Measurements from ENCODE around the gene KCNE1. TPM values are rescaled to one million over a fixed set of nuclear protein-coding genes. Genes with fewer than 3 reads are reported as not detected.

The KCNE1 gene
- total RNA-seq, 1 experiment from 2014 or later, result 0.91 TPM

DNA sequence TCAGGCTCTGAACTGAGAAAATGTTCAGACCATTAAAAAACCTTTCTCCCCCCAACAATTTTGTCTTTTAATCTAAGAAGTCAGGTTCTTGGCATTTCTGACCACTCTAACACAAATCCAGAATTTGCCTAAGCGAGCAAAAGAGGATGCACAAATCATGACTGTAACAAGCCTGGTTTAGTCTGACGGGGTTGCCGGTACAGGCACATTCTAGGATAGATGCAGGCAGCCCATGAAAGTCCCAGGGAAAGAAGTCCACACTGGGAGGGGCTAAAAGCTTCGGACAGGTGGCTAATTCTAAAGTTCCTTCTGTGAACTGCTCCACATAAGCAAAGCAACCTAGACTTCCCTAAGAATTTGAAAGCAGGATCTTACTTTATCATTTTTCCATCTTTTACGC is 48.0 kb upstream of the KCNE1 start:
- CTCF ChIA-PET, result interaction anchor here (1.0 kb wide), 1 partner anchor 43 kb away, joined by 4 read pairs; no protein-coding TSS in a partner anchor

GRCh38 chr21:34559089-34559631 is 47.1 kb upstream of the KCNE1 start:
- BruUV-seq (replicated peaks), result no TSS peak
- Histone ChIP-seq H3K9me3 (peaks cover 6% of the 10 kb centered on the region; the same call in 1 of the 2 replicates), H3K36me3 (ENCODE audit: control insufficient read depth, insufficient read depth, low read length) (no peaks in the 10 kb centered on the region), H3K4me3 (ENCODE audit: low read depth, low read length) (no peak overlapping the region), H3K27me3 (replicated peaks; ENCODE audit: control insufficient read depth, insufficient read depth, low read length) (no peaks in the 10 kb centered on the region), H3K4me1 (no peaks in the 10 kb centered on the region)
- Mint-ChIP-seq H3K27ac (ENCODE audit: unreplicated experiment) (no peak overlapping the region), H3K4me3 (ENCODE audit: unreplicated experiment) (no peak overlapping the region), H3K27me3 (ENCODE audit: insufficient read depth, unreplicated experiment) (no peaks in the 10 kb centered on the region), H3K4me1 (ENCODE audit: low read depth, unreplicated experiment) (no peaks in the 10 kb centered on the region), H3K36me3 (ENCODE audit: insufficient read depth, unreplicated experiment) (no peaks in the 10 kb centered on the region), H3K9me3 (ENCODE audit: unreplicated experiment) (no peaks in the 10 kb centered on the region)
- ChIA-PET POLR2A (no interaction called here), CTCF (interaction anchor here (0.9 to 1.0 kb wide), 2 partner anchors 18 to 44 kb away, joined by 3 to 4 read pairs; no protein-coding TSS in a partner anchor)
- TF ChIP-seq, protein P1, sequence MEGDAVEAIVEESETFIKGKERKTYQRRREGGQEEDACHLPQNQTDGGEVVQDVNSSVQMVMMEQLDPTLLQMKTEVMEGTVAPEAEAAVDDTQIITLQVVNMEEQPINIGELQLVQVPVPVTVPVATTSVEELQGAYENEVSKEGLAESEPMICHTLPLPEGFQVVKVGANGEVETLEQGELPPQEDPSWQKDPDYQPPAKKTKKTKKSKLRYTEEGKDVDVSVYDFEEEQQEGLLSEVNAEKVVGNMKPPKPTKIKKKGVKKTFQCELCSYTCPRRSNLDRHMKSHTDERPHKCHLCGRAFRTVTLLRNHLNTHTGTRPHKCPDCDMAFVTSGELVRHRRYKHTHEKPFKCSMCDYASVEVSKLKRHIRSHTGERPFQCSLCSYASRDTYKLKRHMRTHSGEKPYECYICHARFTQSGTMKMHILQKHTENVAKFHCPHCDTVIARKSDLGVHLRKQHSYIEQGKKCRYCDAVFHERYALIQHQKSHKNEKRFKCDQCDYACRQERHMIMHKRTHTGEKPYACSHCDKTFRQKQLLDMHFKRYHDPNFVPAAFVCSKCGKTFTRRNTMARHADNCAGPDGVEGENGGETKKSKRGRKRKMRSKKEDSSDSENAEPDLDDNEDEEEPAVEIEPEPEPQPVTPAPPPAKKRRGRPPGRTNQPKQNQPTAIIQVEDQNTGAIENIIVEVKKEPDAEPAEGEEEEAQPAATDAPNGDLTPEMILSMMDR (IDR thresholded peaks at IDR 0.05; ENCODE audit: insufficient read depth in 1 of 2, low read depth in 1 of 2, low read length in 1 of 2, severe bottlenecking in 1 of 2, unreplicated experiment in 1 of 2), result no peak
- intact Hi-C loops (cut with micrococcal nuclease; ENCODE audit: unreplicated experiment), result no loop called here
- no peak for DNase-seq

More for the DNA sequence above, 48.0 kb upstream of the KCNE1 start:
- no peak overlapping the region for H3K27ac Mint-ChIP-seq (ENCODE audit: unreplicated experiment)
- no peaks in the 10 kb centered on the region for H3K36me3 Mint-ChIP-seq (ENCODE audit: insufficient read depth, unreplicated experiment)
- Histone ChIP-seq H3K9me3 (peaks cover 3% of the 10 kb centered on the region; the same call in 1 of the 2 replicates), H3K27me3 (replicated peaks; ENCODE audit: control insufficient read depth, insufficient read depth, low read length) (no peaks in the 10 kb centered on the region), H3K4me3 (ENCODE audit: low read depth, low read length) (no peak overlapping the region), H3K4me1 (no peaks in the 10 kb centered on the region), H3K36me3 (ENCODE audit: control insufficient read depth, insufficient read depth, low read length) (no peaks in the 10 kb centered on the region)
- no peaks in the 10 kb centered on the region for H3K9me3 Mint-ChIP-seq (ENCODE audit: unreplicated experiment)
- BruUV-seq (replicated peaks), result no TSS peak
- POLR2A ChIA-PET, result no interaction called here
- no peaks in the 10 kb centered on the region for H3K4me1 Mint-ChIP-seq (ENCODE audit: low read depth, unreplicated experiment)
- no peaks in the 10 kb centered on the region for H3K27me3 Mint-ChIP-seq (ENCODE audit: insufficient read depth, unreplicated experiment)
- TF ChIP-seq, protein P1 (IDR thresholded peaks at IDR 0.05; ENCODE audit: insufficient read depth in 1 of 2, low read depth in 1 of 2, low read length in 1 of 2, severe bottlenecking in 1 of 2, unreplicated experiment in 1 of 2), result no peak
- intact Hi-C loops (cut with micrococcal nuclease; ENCODE audit: unreplicated experiment), result no loop called here
- DNase-seq, result no peak
- no peak overlapping the region for H3K4me3 Mint-ChIP-seq (ENCODE audit: unreplicated experiment)

GRCh38 chr21:34558166-34558565 is 46.2 kb upstream of the KCNE1 start:
- no peak overlapping the region for H3K27ac Mint-ChIP-seq (ENCODE audit: unreplicated experiment)
- H3K36me3 Mint-ChIP-seq (ENCODE audit: insufficient read depth, unreplicated experiment), result no peaks in the 10 kb centered on the region
- H3K27me3 Mint-ChIP-seq (ENCODE audit: insufficient read depth, unreplicated experiment), result no peaks in the 10 kb centered on the region
- no peaks in the 10 kb centered on the region for H3K4me1 Mint-ChIP-seq (ENCODE audit: low read depth, unreplicated experiment)
- no peaks in the 10 kb centered on the region for H3K9me3 Mint-ChIP-seq (ENCODE audit: unreplicated experiment)
- ChIA-PET CTCF (interaction anchor here (0.9 kb wide), 1 partner anchor 17 kb away, joined by 3 read pairs; no protein-coding TSS in a partner anchor), POLR2A (no interaction called here)
- TF ChIP-seq, protein P1 (IDR thresholded peaks at IDR 0.05; ENCODE audit: insufficient read depth in 1 of 2, low read depth in 1 of 2, low read length in 1 of 2, severe bottlenecking in 1 of 2, unreplicated experiment in 1 of 2), result no peak
- intact Hi-C loops (cut with micrococcal nuclease; ENCODE audit: unreplicated experiment), result no loop called here
- H3K4me3 Mint-ChIP-seq (ENCODE audit: unreplicated experiment), result no peak overlapping the region
- DNase-seq, result no peak
- no peaks in the 10 kb centered on the region for H3K27me3 ChIP-seq (replicated peaks; ENCODE audit: control insufficient read depth, insufficient read depth, low read length)
- no peaks in the 10 kb centered on the region for H3K4me1 ChIP-seq
- no peak overlapping the region for H3K4me3 ChIP-seq (ENCODE audit: low read depth, low read length)
- no TSS peak for BruUV-seq (replicated peaks)
- H3K36me3 ChIP-seq (ENCODE audit: control insufficient read depth, insufficient read depth, low read length), result no peaks in the 10 kb centered on the region
- peaks cover 6% of the 10 kb centered on the region; the same call in 1 of the 2 replicates for H3K9me3 ChIP-seq

All from Caco-2 (cell line).